ENCODE measurements around the gene AOPEP. TPM values are rescaled to one million over a fixed set of nuclear protein-coding genes. Genes with fewer than 3 reads are reported as not detected.

The AOPEP gene
- total RNA-seq, 1 experiment from 2014 or later, result 15.0 TPM

GRCh38 chr9:95108777-95109176 lies 382.3 kb downstream of the AOPEP start:
- Mint-ChIP-seq H3K4me1 (peaks cover under 1 to 2% of the 10 kb centered on the region in 2 experiments; a peak in 2 of 4 replicates), H3K27ac (no peak overlapping the region), H3K27me3 (ENCODE audit: low read depth) (no peaks in the 10 kb centered on the region), H3K4me3 (no peak overlapping the region), H3K36me3 (ENCODE audit: insufficient read depth in 1 of 3, low read depth in 3 of 3) (peaks cover 0 to 7% (median 2%) of the 10 kb centered on the region in 3 experiments; a peak in 3 of 7 replicates), H3K9me3 (no peaks in the 10 kb centered on the region)
- no peaks in the 10 kb centered on the region for H3K79me1 ChIP-seq (ENCODE audit: insufficient read depth, low read depth, low read length, poor library complexity, severe bottlenecking)
- no peak overlapping the region for H3K27ac ChIP-seq (ENCODE audit: insufficient read length, low read depth, low read length)
- H2BK15ac ChIP-seq (ENCODE audit: low read depth, low read length), result no peak overlapping the region
- no peaks in the 10 kb centered on the region for H3K27me3 ChIP-seq (ENCODE audit: insufficient read depth, low read length)
- H2BK120ac ChIP-seq (ENCODE audit: low read depth, low read length, poor library complexity, severe bottlenecking), result no peak overlapping the region
- no peak overlapping the region for H3T11ph ChIP-seq (ENCODE audit: low read length)
- no peaks in the 10 kb centered on the region for H3K4me1 ChIP-seq (ENCODE audit: insufficient read depth, low read length)
- H3K56ac ChIP-seq (ENCODE audit: insufficient read length, low read depth, low read length), result no peak overlapping the region
- TF ChIP-seq CTCF (conservative IDR thresholded peaks at IDR 0.05), result no peak
- no peaks in the 10 kb centered on the region for H3K9me3 ChIP-seq (ENCODE audit: control insufficient read depth, low read depth, low read length)
- WGBS (ENCODE audit: extremely low coverage, insufficient read length, low lambda C conversion rate), result no CpG with 5 or more reads among the region's 5 CpGs
- H2BK12ac ChIP-seq (ENCODE audit: insufficient read length, low read depth, low read length), result no peak overlapping the region
- H3K14ac ChIP-seq (ENCODE audit: insufficient read depth, low read length), result no peak overlapping the region
- no peak overlapping the region for H4K91ac ChIP-seq (ENCODE audit: insufficient read length, low read depth, low read length)
- H2AFZ ChIP-seq (ENCODE audit: low read length), result no peak overlapping the region
- H4K8ac ChIP-seq (replicated peaks; ENCODE audit: insufficient read length, low read depth, low read length), result no peak overlapping the region
- no peak overlapping the region for H3K4ac ChIP-seq (ENCODE audit: low read depth, low read length)
- H3K23me2 ChIP-seq (ENCODE audit: insufficient read length, low read depth, low read length, poor library complexity, severe bottlenecking), result no peaks in the 10 kb centered on the region
- no peak overlapping the region for H4K5ac ChIP-seq (ENCODE audit: insufficient read length, low read depth, low read length)
- H2BK5ac ChIP-seq (ENCODE audit: insufficient read length, low read length), result no peak overlapping the region
- no peaks in the 10 kb centered on the region for H3K79me2 ChIP-seq (ENCODE audit: insufficient read depth, low read length)
- H2BK20ac ChIP-seq (ENCODE audit: low read depth, low read length, poor library complexity, severe bottlenecking), result no peak overlapping the region
- H3K23ac ChIP-seq (ENCODE audit: insufficient read length, low read depth, low read length), result no peak overlapping the region
- H3K4me2 ChIP-seq (ENCODE audit: insufficient read depth, insufficient read length, low read length), result no peak overlapping the region
- no peaks in the 10 kb centered on the region for H4K20me1 ChIP-seq (ENCODE audit: control insufficient read depth, insufficient read depth, insufficient read length)
- H2AK5ac ChIP-seq (ENCODE audit: insufficient read length, low read length), result no peak overlapping the region
- no peak for DNase-seq
- H3K18ac ChIP-seq (ENCODE audit: insufficient read length, low read depth, low read length), result no peak overlapping the region
- no peak overlapping the region for H3K9ac ChIP-seq (ENCODE audit: extremely low read depth, insufficient read length, low read length)
